Activated CD4-positive, alpha-beta T cell treated with anti-CD3 and anti-CD28 coated beads, Interleukin-2, amount 10 ng/mL, durations not matched to agents 7 days and 5 days (primary cell): ENCODE measurements around the gene ACOXL. TPM values are rescaled to one million over a fixed set of nuclear protein-coding genes. Genes with fewer than 3 reads are reported as not detected.

Experiments
- CTCF ChIA-PET: fragments of 350-600 bp; sonication (Branson Sonifier 250); formaldehyde crosslinking; loops from one replicate; lab custom pipeline; 2021; ENCODE audit warnings: antibody characterized with exemption; lab: Charles Lee
- POLR2A ChIA-PET: fragments of 350-600 bp; sonication (Branson Sonifier 250); formaldehyde crosslinking; loops from one replicate; lab custom pipeline; 2021; ENCODE audit warnings: antibody characterized with exemption; lab: Charles Lee
- DNase-seq: peaks from one replicate; pipeline ENCODE4 v3.0.0-alpha.2; 2020
- H3K27ac Mint-ChIP-seq: one replicate; pipeline ENCODE4 v1.8.0; 2021; ENCODE audit warnings: mild to moderate bottlenecking, moderate library complexity, mixed read lengths
- H3K27me3 Mint-ChIP-seq: one replicate; pipeline ENCODE4 v1.8.0; 2021; ENCODE audit warnings: mixed read lengths
- H3K36me3 Mint-ChIP-seq: one replicate; pipeline ENCODE4 v1.8.0; 2021; ENCODE audit warnings: low read depth, mixed read lengths
- H3K4me1 Mint-ChIP-seq: one replicate; pipeline ENCODE4 v1.8.0; 2021; ENCODE audit warnings: mixed read lengths
- H3K4me3 Mint-ChIP-seq: one replicate; pipeline ENCODE4 v1.8.0; 2021; ENCODE audit warnings: mild to moderate bottlenecking, moderate library complexity, mixed read lengths
- H3K9me3 Mint-ChIP-seq: one replicate; pipeline ENCODE4 v1.8.0; 2021; ENCODE audit warnings: mixed read lengths
- total RNA-seq, 2 experiments: library from RNA; stranded (reverse); gene quantifications; one replicate each; pipeline ENCODE4 v1.2.3, GENCODE V29; 2021

The ACOXL gene
- total RNA-seq, 2 experiments from 2014 or later, result 0.15 TPM; not detected in 1

GRCh38 chr2:110747522-110748488, 15.4 kb downstream of the ACOXL start:
- CTCF ChIA-PET, result interaction anchor here (0.6 to 1.6 kb wide), 5 partner anchors 12 to 72 kb away, joined by 3 to 5 read pairs (median 3); no protein-coding TSS in a partner anchor
- H3K27me3 Mint-ChIP-seq, result peaks cover 40% of the 10 kb centered on the region

GRCh38 chr2:110748489-110748867, 16.1 kb downstream of the ACOXL start:
- peaks cover 2% of the 10 kb centered on the region for H3K36me3 Mint-ChIP-seq
- peaks cover 39% of the 10 kb centered on the region for H3K27me3 Mint-ChIP-seq
- ChIA-PET POLR2A (interaction anchor here (1.0 kb wide), 1 partner anchor 70 kb away, joined by 3 read pairs; the partner anchor contains the start of gene BUB1), CTCF (interaction anchor here (0.6 to 1.6 kb wide), 5 partner anchors 12 to 71 kb away, joined by 3 to 5 read pairs (median 3); no protein-coding TSS in a partner anchor)
- H3K27ac Mint-ChIP-seq, result peak overlapping the region; percentile 85
- H3K4me1 Mint-ChIP-seq, result peaks cover 45% of the 10 kb centered on the region
- DNase-seq, result peak; percentile 86
- H3K9me3 Mint-ChIP-seq, result peaks cover 2% of the 10 kb centered on the region
- peak overlapping the region; percentile 45 for H3K4me3 Mint-ChIP-seq

More at GRCh38 chr2:110747522-110748488, 15.4 kb downstream of the ACOXL start:
- Mint-ChIP-seq H3K9me3 (peaks cover 2% of the 10 kb centered on the region), H3K4me1 (peaks cover 48% of the 10 kb centered on the region), H3K36me3 (peaks cover 2% of the 10 kb centered on the region), H3K27ac (peak overlapping the region; percentile 85), H3K4me3 (peak overlapping the region; percentile 45)
- DNase-seq, result no peak
- POLR2A ChIA-PET, result interaction anchor here (1.0 kb wide), 1 partner anchor 70 kb away, joined by 3 read pairs; the partner anchor contains the start of gene BUB1

- Mint-ChIP-seq H3K4me3 (no peak overlapping the region), H3K27ac (no peak overlapping the region), H3K9me3 (no peaks in the 10 kb centered on the region), H3K36me3 (no peaks in the 10 kb centered on the region), H3K4me1 (peaks cover 36% of the 10 kb centered on the region), H3K27me3 (peaks cover 23% of the 10 kb centered on the region)
- no peak for DNase-seq
- ChIA-PET POLR2A (no interaction called here), CTCF (no interaction called here)
Observed at GRCh38 chr2:110751642-110752041, 19.3 kb downstream of the ACOXL start.

GRCh38 chr2:110752871-110753270, 20.5 kb downstream of the ACOXL start:
- CTCF ChIA-PET, result interaction anchor here (1.7 kb wide), 1 partner anchor 72 kb away, joined by 4 read pairs; no protein-coding TSS in a partner anchor
- H3K27me3 Mint-ChIP-seq, result peaks cover 35% of the 10 kb centered on the region
- peaks cover 24% of the 10 kb centered on the region for H3K4me1 Mint-ChIP-seq
- H3K9me3 Mint-ChIP-seq, result no peaks in the 10 kb centered on the region
- POLR2A ChIA-PET, result no interaction called here
- H3K27ac Mint-ChIP-seq, result no peak overlapping the region
- H3K4me3 Mint-ChIP-seq, result no peak overlapping the region
- no peaks in the 10 kb centered on the region for H3K36me3 Mint-ChIP-seq
- DNase-seq, result no peak

- Mint-ChIP-seq H3K4me3 (no peak overlapping the region), H3K4me1 (peaks cover 4% of the 10 kb centered on the region), H3K27ac (no peak overlapping the region), H3K27me3 (peaks cover 50% of the 10 kb centered on the region), H3K9me3 (peaks cover 8% of the 10 kb centered on the region), H3K36me3 (no peaks in the 10 kb centered on the region)
- ChIA-PET POLR2A (no interaction called here), CTCF (interaction anchor here (0.5 to 1.6 kb wide), 6 partner anchors 9 to 1148 kb away, joined by 3 to 6 read pairs (median 3); no protein-coding TSS in a partner anchor)
- no peak for DNase-seq
Observed at GRCh38 chr2:110755491-110756078, 23.2 kb downstream of the ACOXL start.

- H3K9me3 Mint-ChIP-seq, result peaks cover 8% of the 10 kb centered on the region
- H3K4me3 Mint-ChIP-seq, result no peak overlapping the region
- ChIA-PET CTCF (interaction anchor here (0.6 kb wide), 1 partner anchor 357 kb away, joined by 3 read pairs; no protein-coding TSS in a partner anchor), POLR2A (no interaction called here)
- H3K4me1 Mint-ChIP-seq, result no peaks in the 10 kb centered on the region
- DNase-seq, result no peak
- peaks cover 55% of the 10 kb centered on the region for H3K27me3 Mint-ChIP-seq
- H3K36me3 Mint-ChIP-seq, result no peaks in the 10 kb centered on the region
- H3K27ac Mint-ChIP-seq, result no peak overlapping the region
Observed at GRCh38 chr2:110759411-110759810, 27.0 kb downstream of the ACOXL start.

- Mint-ChIP-seq H3K4me3 (no peak overlapping the region), H3K27ac (no peak overlapping the region), H3K36me3 (no peaks in the 10 kb centered on the region), H3K4me1 (no peaks in the 10 kb centered on the region), H3K27me3 (peaks cover 33% of the 10 kb centered on the region), H3K9me3 (peaks cover 2% of the 10 kb centered on the region)
- ChIA-PET CTCF (interaction anchor here (0.6 kb wide), 1 partner anchor 29 kb away, joined by 4 read pairs; no protein-coding TSS in a partner anchor), POLR2A (no interaction called here)
- no peak for DNase-seq
Observed at GRCh38 chr2:110764931-110765330, 32.6 kb downstream of the ACOXL start.

GRCh38 chr2:110766291-110766690, 33.9 kb downstream of the ACOXL start:
- H3K4me3 Mint-ChIP-seq, result no peak overlapping the region
- no peak for DNase-seq
- H3K9me3 Mint-ChIP-seq, result no peaks in the 10 kb centered on the region
- ChIA-PET POLR2A (no interaction called here), CTCF (no interaction called here)
- H3K27me3 Mint-ChIP-seq, result peaks cover 31% of the 10 kb centered on the region
- no peaks in the 10 kb centered on the region for H3K36me3 Mint-ChIP-seq
- no peaks in the 10 kb centered on the region for H3K4me1 Mint-ChIP-seq
- no peak overlapping the region for H3K27ac Mint-ChIP-seq

GRCh38 chr2:110768591-110768990, 36.2 kb downstream of the ACOXL start:
- no peaks in the 10 kb centered on the region for H3K9me3 Mint-ChIP-seq
- no peak for DNase-seq
- no peaks in the 10 kb centered on the region for H3K36me3 Mint-ChIP-seq
- CTCF ChIA-PET, result interaction anchor here (0.6 kb wide), 1 partner anchor 20 kb away, joined by 3 read pairs; no protein-coding TSS in a partner anchor
- H3K4me1 Mint-ChIP-seq, result no peaks in the 10 kb centered on the region
- POLR2A ChIA-PET, result no interaction called here
- H3K27ac Mint-ChIP-seq, result no peak overlapping the region
- H3K27me3 Mint-ChIP-seq, result peaks cover 19% of the 10 kb centered on the region
- H3K4me3 Mint-ChIP-seq, result no peak overlapping the region

- Mint-ChIP-seq H3K4me3 (no peak overlapping the region), H3K27me3 (peaks cover 16% of the 10 kb centered on the region), H3K4me1 (no peaks in the 10 kb centered on the region), H3K36me3 (no peaks in the 10 kb centered on the region), H3K9me3 (no peaks in the 10 kb centered on the region), H3K27ac (no peak overlapping the region)
- ChIA-PET CTCF (interaction anchor here (2.2 kb wide), 1 partner anchor 15 kb away, joined by 6 read pairs; no protein-coding TSS in a partner anchor), POLR2A (no interaction called here)
- DNase-seq, result no peak
Observed at GRCh38 chr2:110770404-110770958, 38.1 kb downstream of the ACOXL start.

- H3K27me3 Mint-ChIP-seq, result peaks cover 14% of the 10 kb centered on the region
- POLR2A ChIA-PET, result no interaction called here
- CTCF ChIA-PET, result interaction anchor here (2.2 kb wide), 1 partner anchor 16 kb away, joined by 6 read pairs; no protein-coding TSS in a partner anchor
- no peak for DNase-seq
- no peaks in the 10 kb centered on the region for H3K9me3 Mint-ChIP-seq
- no peak overlapping the region for H3K4me3 Mint-ChIP-seq
- H3K4me1 Mint-ChIP-seq, result no peaks in the 10 kb centered on the region
- no peaks in the 10 kb centered on the region for H3K36me3 Mint-ChIP-seq
- no peak overlapping the region for H3K27ac Mint-ChIP-seq
Observed at GRCh38 chr2:110770959-110771431, 38.6 kb downstream of the ACOXL start.
